GM12878 (cell line): ENCODE measurements around the gene STAT3.

Experiments
- ATF7 ChIP-seq: fragments of 450-650 bp; IDR thresholded peaks from 2 replicates; pipeline ENCODE4 v1.6.1; 2016; ENCODE audit warnings: low read depth, mild to moderate bottlenecking
- BCL11A ChIP-seq: IDR thresholded peaks from 2 replicates; pipeline ENCODE4 v1.6.1; 2011; ENCODE audit warnings: low read depth, low read length
- CTCF ChIP-seq, 3 experiments: IDR thresholded peaks in 2 of 3; conservative IDR thresholded peaks in 1 of 3; 2 replicates each; pipeline ENCODE4 v1.5.1; 2011; ENCODE audit warnings: low read depth in 3 of 3, low read length in 3 of 3, mild to moderate bottlenecking in 3 of 3, control low read depth in 2 of 3, moderate library complexity in 2 of 3, inconsistent platforms in 1 of 3, mixed read lengths in 1 of 3; ENCODE audit not compliant: control insufficient read depth in 2 of 3, insufficient read depth in 1 of 3; ENCODE audit errors: extremely low read depth in 1 of 3
- EZH2 ChIP-seq: IDR thresholded peaks from 2 replicates; pipeline ENCODE4 v1.6.1; 2012; ENCODE audit warnings: low read depth, mild to moderate bottlenecking, control low read depth, inconsistent platforms, low read length, borderline replicate concordance; ENCODE audit not compliant: control insufficient read depth
- FOXK2 ChIP-seq: fragments of 450-650 bp; IDR thresholded peaks from 2 replicates; pipeline ENCODE4 v1.6.1; 2017; ENCODE audit warnings: mild to moderate bottlenecking, moderate library complexity
- NFXL1 ChIP-seq: fragments of 450-650 bp; IDR thresholded peaks from 2 replicates; pipeline ENCODE4 v1.6.1; 2017; ENCODE audit warnings: antibody characterized with exemption, mild to moderate bottlenecking, borderline replicate concordance
- POLR2AphosphoS5 ChIP-seq: IDR thresholded peaks from 2 replicates; pipeline ENCODE4 v1.6.1; 2011; ENCODE audit warnings: mild to moderate bottlenecking, low read length, inconsistent platforms
- RAD51 ChIP-seq: fragments of 450-650 bp; IDR thresholded peaks from 2 replicates; pipeline ENCODE4 v1.6.1; 2016; ENCODE audit warnings: moderate library complexity, mild to moderate bottlenecking, inconsistent platforms
- RB1 ChIP-seq: fragments of 450-650 bp; formaldehyde crosslinking; IDR thresholded peaks from 2 replicates; pipeline ENCODE4 v1.6.1; 2017; ENCODE audit warnings: mild to moderate bottlenecking, borderline replicate concordance
- REST ChIP-seq: IDR thresholded peaks from 2 replicates; pipeline ENCODE4 v1.6.1; 2012; ENCODE audit warnings: mild to moderate bottlenecking, low read depth, low read length
- YY1 ChIP-seq: IDR thresholded peaks from 2 replicates; pipeline ENCODE4 v1.6.1; 2011; ENCODE audit warnings: low read depth, mild to moderate bottlenecking, low read length
- ZBED1 ChIP-seq: IDR thresholded peaks from 2 replicates; pipeline ENCODE4 v1.6.1; 2016; ENCODE audit warnings: borderline replicate concordance

DNA sequence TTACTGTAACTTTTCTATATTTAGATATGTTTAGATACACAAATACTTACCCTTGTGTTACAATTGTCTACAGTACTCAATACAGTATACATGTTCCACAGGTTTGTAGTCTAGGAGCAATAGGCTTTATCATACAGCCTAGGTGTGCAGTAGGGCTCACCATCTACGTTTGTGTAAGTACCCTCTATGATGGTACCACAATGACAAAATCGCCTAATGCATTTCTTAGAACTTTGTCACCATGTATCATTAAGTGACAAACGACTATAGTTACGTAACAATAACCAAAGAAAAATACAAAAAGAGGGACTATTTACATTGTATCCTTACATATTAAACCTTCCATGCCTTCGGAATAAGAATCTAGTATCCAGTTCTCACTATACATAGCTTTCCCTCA is 120.0 kb downstream of the STAT3 start:
- no peak for TF ChIP-seq POLR2AphosphoS5
- no peak for TF ChIP-seq ZBED1
- no peak for TF ChIP-seq REST
- TF ChIP-seq EZH2 = no peak
- TF ChIP-seq FOXK2 = no peak
- no peak for TF ChIP-seq RB1
- TF ChIP-seq YY1 = no peak
- TF ChIP-seq CTCF (IDR thresholded peaks at IDR 0.05 in 2 of 3, conservative IDR thresholded peaks at IDR 0.05 in 1 of 3; ENCODE audit: control insufficient read depth in 2 of 3, extremely low read depth in 1 of 3, insufficient read depth in 1 of 3, low read depth in 3 of 3, low read length in 3 of 3) = no peak
- no peak for TF ChIP-seq NFXL1
- no peak for TF ChIP-seq BCL11A
- no peak for TF ChIP-seq RAD51
- TF ChIP-seq ATF7 = no peak
